Calu3 (cell line): ENCODE data around the gene CTTNBP2. TPM values are rescaled to one million over a fixed set of nuclear protein-coding genes. Genes with fewer than 3 reads are reported as not detected.

ENCODE experiments used
- BruUV-seq: library from RNA; stranded (reverse); fragments of 400-500 nt; replicated peaks from 2 replicates; lab custom pipeline; 2021; lab: Mats Ljungman, UMichigan
- CTCF ChIA-PET: fragments of 300-600 bp; sonication (Branson Sonifier 250); formaldehyde crosslinking; loops from one replicate; lab custom pipeline; 2022; ENCODE audit warnings: antibody characterized with exemption; lab: Charles Lee
- DNase-seq: peaks from one replicate; pipeline ENCODE4 v3.0.0; 2022
- H3K27ac Mint-ChIP-seq: one replicate; pipeline ENCODE4 v1.8.0; 2022; ENCODE audit warnings: mixed read lengths; ENCODE audit not compliant: unreplicated experiment
- H3K27me3 Mint-ChIP-seq: one replicate; pipeline ENCODE4 v1.8.0; 2022; ENCODE audit warnings: mixed read lengths; ENCODE audit not compliant: unreplicated experiment
- H3K36me3 Mint-ChIP-seq: one replicate; pipeline ENCODE4 v1.8.0; 2022; ENCODE audit warnings: mild to moderate bottlenecking, moderate library complexity, mixed read lengths; ENCODE audit not compliant: insufficient read depth, unreplicated experiment
- H3K4me1 Mint-ChIP-seq: one replicate; pipeline ENCODE4 v1.8.0; 2022; ENCODE audit warnings: mild to moderate bottlenecking, low read depth, mixed read lengths; ENCODE audit not compliant: unreplicated experiment
- H3K4me3 Mint-ChIP-seq: one replicate; pipeline ENCODE4 v1.8.0; 2022; ENCODE audit warnings: mild to moderate bottlenecking, low read depth, moderate library complexity, mixed read lengths; ENCODE audit not compliant: unreplicated experiment
- H3K9me3 Mint-ChIP-seq: one replicate; pipeline ENCODE4 v1.8.0; 2022; ENCODE audit warnings: low read depth, mixed read lengths; ENCODE audit not compliant: unreplicated experiment
- intact Hi-C: fragments of 100-400 bp; cut with micrococcal nuclease; formaldehyde crosslinking; loops from one replicate; pipeline ENCODE4 v1.10.0; 2022; ENCODE audit not compliant: unreplicated experiment
- total RNA-seq: library from RNA; stranded (reverse); gene quantifications from 2 replicates; pipeline ENCODE4 v1.2.3, GENCODE V29; 2022
- TF ChIP-seq, protein P1 (sequence below): fragments of 200-600 bp; IDR thresholded peaks from one replicate; pipeline ENCODE4 v1.8.0; 2022; ENCODE audit warnings: antibody characterized with exemption; ENCODE audit not compliant: unreplicated experiment

Gene CTTNBP2
- total RNA-seq, 1 experiment from 2014 or later, result 2.3 TPM

DNA sequence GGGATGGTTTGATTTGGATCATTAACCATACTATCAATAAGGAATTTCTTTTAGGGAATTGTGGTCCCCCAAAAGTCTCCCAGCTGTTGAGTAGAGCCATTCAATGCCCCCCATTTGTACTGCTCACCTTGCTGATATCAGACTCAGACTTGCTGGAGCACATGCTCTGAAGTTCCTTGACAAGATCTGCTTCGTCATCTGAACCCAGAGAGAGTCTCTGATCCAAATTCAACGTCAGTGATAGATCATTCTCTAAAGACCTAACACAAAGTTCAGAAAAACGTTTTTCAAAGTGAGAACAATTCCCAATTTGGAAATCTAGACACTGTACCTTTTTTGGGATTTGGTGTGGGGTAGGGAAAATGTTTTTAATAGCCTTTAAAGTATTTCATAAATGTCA, 153.9 kb downstream of the CTTNBP2 start:
- BruUV-seq, result no TSS peak
- CTCF ChIA-PET, result no interaction called here
- DNase-seq, result no peak
- Mint-ChIP-seq H3K36me3 (peaks cover 9% of the 10 kb centered on the region), H3K4me1 (peaks cover 42% of the 10 kb centered on the region), H3K9me3 (no peaks in the 10 kb centered on the region), H3K27ac (no peak overlapping the region), H3K27me3 (no peaks in the 10 kb centered on the region), H3K4me3 (no peak overlapping the region)
- TF ChIP-seq, protein P1, sequence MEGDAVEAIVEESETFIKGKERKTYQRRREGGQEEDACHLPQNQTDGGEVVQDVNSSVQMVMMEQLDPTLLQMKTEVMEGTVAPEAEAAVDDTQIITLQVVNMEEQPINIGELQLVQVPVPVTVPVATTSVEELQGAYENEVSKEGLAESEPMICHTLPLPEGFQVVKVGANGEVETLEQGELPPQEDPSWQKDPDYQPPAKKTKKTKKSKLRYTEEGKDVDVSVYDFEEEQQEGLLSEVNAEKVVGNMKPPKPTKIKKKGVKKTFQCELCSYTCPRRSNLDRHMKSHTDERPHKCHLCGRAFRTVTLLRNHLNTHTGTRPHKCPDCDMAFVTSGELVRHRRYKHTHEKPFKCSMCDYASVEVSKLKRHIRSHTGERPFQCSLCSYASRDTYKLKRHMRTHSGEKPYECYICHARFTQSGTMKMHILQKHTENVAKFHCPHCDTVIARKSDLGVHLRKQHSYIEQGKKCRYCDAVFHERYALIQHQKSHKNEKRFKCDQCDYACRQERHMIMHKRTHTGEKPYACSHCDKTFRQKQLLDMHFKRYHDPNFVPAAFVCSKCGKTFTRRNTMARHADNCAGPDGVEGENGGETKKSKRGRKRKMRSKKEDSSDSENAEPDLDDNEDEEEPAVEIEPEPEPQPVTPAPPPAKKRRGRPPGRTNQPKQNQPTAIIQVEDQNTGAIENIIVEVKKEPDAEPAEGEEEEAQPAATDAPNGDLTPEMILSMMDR, result no peak
- intact Hi-C loops, result loop anchor here (5.0 to 10.0 kb wide), 4 partner anchors 132 to 405 kb away; no protein-coding TSS in a partner anchor

DNA sequence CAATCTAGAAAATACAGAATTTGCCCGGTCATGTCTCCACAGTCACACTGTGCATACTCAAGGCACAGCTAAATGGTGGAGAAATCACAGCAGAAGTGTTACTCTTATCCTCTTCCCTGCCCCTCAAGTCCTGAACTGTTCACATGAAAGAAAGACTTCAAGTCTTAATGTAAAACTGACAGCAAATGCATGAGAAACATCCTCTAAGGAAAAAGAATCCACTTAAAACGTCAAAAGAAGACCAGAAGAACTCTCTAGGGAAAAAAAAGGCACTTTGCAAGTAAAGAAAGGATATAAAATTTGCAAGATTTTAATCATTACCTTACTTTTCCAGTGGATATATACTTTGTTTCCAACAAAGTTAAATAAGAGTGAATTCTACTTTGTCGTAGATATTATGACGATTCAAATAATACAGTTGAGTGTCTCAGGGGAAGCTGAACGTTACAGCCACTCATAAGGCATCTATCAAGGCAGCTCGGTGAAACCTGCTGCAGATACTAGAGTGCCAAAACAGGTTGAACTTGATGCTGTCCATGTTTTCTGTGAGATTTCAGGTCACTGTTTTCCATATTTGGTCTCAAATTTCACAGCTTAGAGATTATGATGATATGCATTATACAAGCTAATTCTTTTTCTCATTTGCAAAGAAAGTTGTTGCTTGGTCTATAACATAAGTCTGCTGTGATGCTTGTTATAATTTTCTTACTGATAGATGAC, 155.0 kb downstream of the CTTNBP2 start:
- H3K36me3 Mint-ChIP-seq, result peaks cover 9% of the 10 kb centered on the region
- H3K27me3 Mint-ChIP-seq, result no peaks in the 10 kb centered on the region
- no TSS peak for BruUV-seq
- CTCF ChIA-PET, result interaction anchor here (0.5 to 1.4 kb wide), 3 partner anchors 12 to 1977 kb away, joined by 3 to 5 read pairs (median 4); no protein-coding TSS in a partner anchor
- H3K27ac Mint-ChIP-seq, result peak overlapping the region; percentile 90
- TF ChIP-seq, protein P1, result no peak
- peaks cover 48% of the 10 kb centered on the region for H3K4me1 Mint-ChIP-seq
- no peak for DNase-seq
- no peak overlapping the region for H3K4me3 Mint-ChIP-seq
- intact Hi-C loops, result loop anchor here (5.0 to 10.0 kb wide), 4 partner anchors 131 to 403 kb away; no protein-coding TSS in a partner anchor
- H3K9me3 Mint-ChIP-seq, result no peaks in the 10 kb centered on the region

DNA sequence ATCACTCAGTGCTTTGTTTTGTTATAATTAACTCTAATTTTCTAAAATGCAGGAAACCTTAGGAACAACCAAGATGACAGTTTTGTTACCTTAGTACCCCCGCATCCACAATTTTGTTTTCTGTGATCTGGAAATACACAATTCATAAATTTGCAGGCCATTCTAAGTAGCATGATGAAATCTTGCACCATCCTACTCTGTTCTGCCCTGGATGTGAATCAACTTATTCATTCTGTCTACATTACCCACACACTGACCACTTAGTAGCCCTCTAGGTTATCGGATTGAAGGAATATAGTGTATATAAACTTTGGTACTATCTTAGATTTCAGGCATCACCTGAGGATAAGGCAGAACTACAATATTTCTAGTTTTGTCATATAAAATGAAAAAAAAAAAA, 155.9 kb downstream of the CTTNBP2 start:
- TF ChIP-seq, protein P1, result no peak
- peaks cover 9% of the 10 kb centered on the region for H3K36me3 Mint-ChIP-seq
- CTCF ChIA-PET, result interaction anchor here (0.5 to 1.4 kb wide), 5 partner anchors 11 to 1976 kb away, joined by 3 to 5 read pairs (median 4); no protein-coding TSS in a partner anchor
- intact Hi-C loops, result loop anchor here (5.0 to 10.0 kb wide), 4 partner anchors 130 to 403 kb away; no protein-coding TSS in a partner anchor
- no TSS peak for BruUV-seq
- no peak for DNase-seq
- H3K27ac Mint-ChIP-seq, result peak overlapping the region; percentile 90
- H3K4me1 Mint-ChIP-seq, result peaks cover 48% of the 10 kb centered on the region
- H3K9me3 Mint-ChIP-seq, result no peaks in the 10 kb centered on the region
- H3K27me3 Mint-ChIP-seq, result no peaks in the 10 kb centered on the region
- H3K4me3 Mint-ChIP-seq, result no peak overlapping the region

DNA sequence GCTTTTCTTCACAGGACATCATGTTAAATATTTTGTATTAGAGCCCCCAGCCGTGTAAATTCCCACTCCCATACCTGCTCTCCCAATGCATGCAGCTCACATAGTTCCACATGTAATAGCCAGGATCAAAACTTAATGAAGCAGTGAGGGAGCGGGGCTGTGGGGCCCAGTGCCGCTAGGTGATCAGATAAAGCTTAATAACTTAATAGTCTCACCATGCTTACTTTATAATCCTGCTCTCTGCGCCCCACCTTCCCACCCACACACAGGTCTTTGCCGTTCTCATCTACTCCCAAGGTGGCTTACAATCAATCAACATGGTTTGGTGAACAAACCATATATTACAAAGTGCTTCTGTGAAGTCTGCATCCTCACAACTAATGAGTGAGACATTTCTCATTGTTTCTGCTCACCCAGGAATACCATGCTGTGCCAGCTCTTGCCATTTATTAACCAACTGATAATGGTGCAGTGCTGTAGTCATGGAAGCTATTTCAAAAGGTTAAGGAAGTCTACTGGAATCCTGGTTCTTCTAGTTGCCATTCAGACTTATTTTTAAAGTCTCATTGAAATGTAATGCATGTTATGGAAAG, 156.4 kb downstream of the CTTNBP2 start:
- Mint-ChIP-seq H3K4me3 (peak overlapping the region; percentile 53), H3K9me3 (no peaks in the 10 kb centered on the region), H3K27me3 (no peaks in the 10 kb centered on the region), H3K27ac (peak overlapping the region; percentile 90), H3K4me1 (peaks cover 48% of the 10 kb centered on the region), H3K36me3 (peaks cover 9% of the 10 kb centered on the region)
- TF ChIP-seq, protein P1, result no peak
- CTCF ChIA-PET, result interaction anchor here (0.7 to 2.2 kb wide), 8 partner anchors 10 to 504 kb away, joined by 3 to 15 read pairs (median 4); no protein-coding TSS in a partner anchor
- peak; percentile 68 for DNase-seq
- no TSS peak for BruUV-seq
- intact Hi-C loops, result loop anchor here (5.0 to 10.0 kb wide), 4 partner anchors 130 to 402 kb away; no protein-coding TSS in a partner anchor
